Motor neuron (in vitro differentiated cells): ENCODE measurements around the gene MFSD6. TPM values are rescaled to one million over a fixed set of nuclear protein-coding genes. Genes with fewer than 3 reads are reported as not detected.
A peak's percentile ranks its signal among the peaks of the same experiment; 100 is the strongest.
"Not testable (repeated sequence)": the region's sequence is repeated elsewhere in the genome, so short reads cannot be mapped to it uniquely, and the experiment has no call there.

Experiments used
- ATAC-seq, 8 experiments: fragments of 200-7000 bp; cut with Tn5 transposase; replicated peaks in 6 of 8; 2 replicates each; pipeline ENCODE4 v1.8.0; 2021; ENCODE audit warnings: mild to moderate bottlenecking in 8 of 8, moderate library complexity in 8 of 8
- H3K27ac ChIP-seq, 2 donors: fragments of 250-450 bp; sonication (Bioruptor Pico); 2 replicates each; pipeline ENCODE4 v1.9.0; 2021; ENCODE audit warnings: antibody characterized with exemption in 2 of 2, mild to moderate bottlenecking in 2 of 2, moderate library complexity in 1 of 2
- H3K4me1 ChIP-seq, 2 donors: fragments of 250-450 bp; sonication (Bioruptor Pico); replicated peaks in 1 of 2; 2 replicates each; pipeline ENCODE4 v1.6.1; 2021; ENCODE audit warnings: antibody characterized with exemption in 2 of 2, mild to moderate bottlenecking in 2 of 2, moderate library complexity in 1 of 2
- H3K4me3 ChIP-seq, 5 donors: fragments of 250-450 bp; sonication (Bioruptor Pico); 2 replicates each; pipeline ENCODE4 v1.9.0; 2021; ENCODE audit warnings: antibody characterized with exemption in 5 of 5, mild to moderate bottlenecking in 5 of 5, moderate library complexity in 4 of 5
- WGBS, 10 experiments: fragments of 450-650 bp; shearing (Covaris generic); methylation state at CpG; one replicate each; pipeline ENCODE4 v1.0.0; 2022; 5-methylcytosine and 5-hydroxymethylcytosine counted together
- in situ Hi-C, 9 experiments: fragments of 400-800 bp; cut with MboI; loops; one replicate each; pipeline ENCODE4 v1.15.0; 2021; ENCODE audit warnings: low sequenced_read_pairs in 9 of 9, low pct_unique_long_range_greater_than_20kb in 2 of 9; ENCODE audit not compliant: unreplicated experiment in 9 of 9
- total RNA-seq, 8 experiments: library from RNA; unstranded; fragments of 300-600 nt; gene quantifications; 2 replicates each; pipeline versions ENCODE4 v1.2.3 to v1.2.4, GENCODE V29; 2022

MFSD6 gene
- total RNA-seq, 8 experiments from 2014 or later = 3.9 to 21.7 (median 12.4) TPM

- ATAC-seq = no peak
- no peaks in the 10 kb centered on the region for H3K4me1 ChIP-seq
- in situ Hi-C loops = no loop called here
- H3K4me3 ChIP-seq = no peak overlapping the region
- no peak overlapping the region for H3K27ac ChIP-seq
These were observed 17.9 kb downstream of the MFSD6 start for GRCh38 chr2:190425883-190426658.

GRCh38 chr2:190430866-190431265, 22.7 kb downstream of the MFSD6 start:
- ATAC-seq, H3K27ac ChIP-seq, in situ Hi-C loops, H3K4me1 ChIP-seq, H3K4me3 ChIP-seq: not testable (repeated sequence)
- no CpG with 5 or more reads among the region's 26 CpGs for WGBS, 10 experiments

GRCh38 chr2:190431907-190432306, 23.8 kb downstream of the MFSD6 start:
- Histone ChIP-seq H3K4me3 (no peak overlapping the region), H3K27ac (no peak overlapping the region), H3K4me1 (no peaks in the 10 kb centered on the region)
- no peak for ATAC-seq
- in situ Hi-C loops = no loop called here

GRCh38 chr2:190432567-190433231, 24.5 kb downstream of the MFSD6 start:
- ATAC-seq = no peak
- H3K4me1 ChIP-seq = no peaks in the 10 kb centered on the region
- 0 to 100% (median 50%) methylated on average over 1 to 2 of the region's 5 CpGs; no CpG with 5 or more reads in 1 of the 10 experiments for WGBS, 10 experiments
- no peak overlapping the region for H3K27ac ChIP-seq
- in situ Hi-C loops = no loop called here
- no peak overlapping the region for H3K4me3 ChIP-seq

GRCh38 chr2:190435031-190435670, 27.0 kb downstream of the MFSD6 start:
- WGBS, 10 experiments = 0 to 100% (median 80%) methylated on average over 1 to 2 of the region's 2 CpGs; no CpG with 5 or more reads in 4 of the 10 experiments
- Histone ChIP-seq H3K4me1 (no peaks in the 10 kb centered on the region), H3K4me3 (no peak overlapping the region), H3K27ac (no peak overlapping the region)
- ATAC-seq = peak in 1 of 8 experiments; percentile 32
- in situ Hi-C loops = no loop called here

GRCh38 chr2:190436557-190436956, 28.4 kb downstream of the MFSD6 start:
- 82 to 100% (median 94%) methylated on average over 1 to 5 of the region's 5 CpGs; no CpG with 5 or more reads in 5 of the 10 experiments for WGBS, 10 experiments
- no peak overlapping the region for H3K27ac ChIP-seq

GRCh38 chr2:190440113-190440512, 32.0 kb downstream of the MFSD6 start:
- H3K27ac ChIP-seq = no peak overlapping the region
- in situ Hi-C loops = no loop called here
- H3K4me1 ChIP-seq = no peaks in the 10 kb centered on the region
- no peak overlapping the region for H3K4me3 ChIP-seq
- no peak for ATAC-seq

More at GRCh38 chr2:190436557-190436956, 28.4 kb downstream of the MFSD6 start:
- in situ Hi-C loops = no loop called here
- H3K4me3 ChIP-seq = no peak overlapping the region
- no peak for ATAC-seq
- no peaks in the 10 kb centered on the region for H3K4me1 ChIP-seq

- Histone ChIP-seq H3K27ac (no peak overlapping the region), H3K4me3 (no peak overlapping the region), H3K4me1 (no peaks in the 10 kb centered on the region)
- in situ Hi-C loops = no loop called here
- ATAC-seq = no peak
- 17 to 100% (median 83%) methylated on average over 1 of the region's 4 CpGs; no CpG with 5 or more reads in 7 of the 10 experiments for WGBS, 10 experiments
These were observed 33.4 kb downstream of the MFSD6 start for GRCh38 chr2:190441564-190441963.

- H3K27ac ChIP-seq = no peak overlapping the region
- ATAC-seq = no peak
- in situ Hi-C loops = no loop called here
These were observed 34.9 kb downstream of the MFSD6 start for GRCh38 chr2:190443055-190443454.

GRCh38 chr2:190443778-190444481, 35.8 kb downstream of the MFSD6 start:
- in situ Hi-C loops = no loop called here
- peak in 1 of 8 experiments; percentile 52 for ATAC-seq
- H3K4me3 ChIP-seq = no peak overlapping the region
- WGBS, 10 experiments = 63 to 100% (median 88%) methylated on average over 1 to 3 of the region's 3 CpGs
- no peaks in the 10 kb centered on the region for H3K4me1 ChIP-seq
- H3K27ac ChIP-seq = no peak overlapping the region

More at GRCh38 chr2:190443055-190443454, 34.9 kb downstream of the MFSD6 start:
- WGBS, 10 experiments = 83 to 100% (median 100%) methylated on average over 1 to 2 of the region's 2 CpGs; no CpG with 5 or more reads in 3 of the 10 experiments
- Histone ChIP-seq H3K4me3 (no peak overlapping the region), H3K4me1 (no peaks in the 10 kb centered on the region)

- H3K27ac ChIP-seq = no peak overlapping the region
- ATAC-seq = no peak
- no peak overlapping the region for H3K4me3 ChIP-seq
- 40 to 100% (median 89%) methylated on average over 1 of the region's 1 CpG; no CpG with 5 or more reads in 3 of the 10 experiments for whole genome bisulfite sequencing, 10 experiments
- no peaks in the 10 kb centered on the region for H3K4me1 ChIP-seq
- in situ Hi-C loops = no loop called here
These were observed 36.8 kb downstream of the MFSD6 start for GRCh38 chr2:190444976-190445375.

GRCh38 chr2:190446193-190446592, 38.0 kb downstream of the MFSD6 start:
- no peak overlapping the region for H3K4me3 ChIP-seq
- 67 to 100% (median 89%) methylated on average over 1 to 2 of the region's 2 CpGs; no CpG with 5 or more reads in 3 of the 10 experiments for WGBS, 10 experiments
- ATAC-seq = no peak
- H3K4me1 ChIP-seq = no peaks in the 10 kb centered on the region
- no peak overlapping the region for H3K27ac ChIP-seq
- in situ Hi-C loops = no loop called here
